22Rv1 (cell line): Measurements from ENCODE around the gene SLC35G4.

Source experiments
- CTCF ChIP-seq: fragments of 450-650 bp; IDR thresholded peaks from 2 replicates; pipeline ENCODE4 v1.5.1; 2017; ENCODE audit warnings: mild to moderate bottlenecking
- ZFX ChIP-seq: fragments of 450-650 bp; IDR thresholded peaks from 2 replicates; pipeline ENCODE4 v1.6.1; 2017; ENCODE audit warnings: antibody characterized with exemption, borderline replicate concordance

- TF ChIP-seq CTCF = no peak
- TF ChIP-seq ZFX = no peak
These were observed 37.2 kb upstream of the SLC35G4 start for GRCh38 chr18:11572201-11572600.
